B cell (primary cell): Measurements from ENCODE around the gene STXBP4. TPM values are rescaled to one million over a fixed set of nuclear protein-coding genes. Genes with fewer than 3 reads are reported as not detected.

Source experiments
- ATAC-seq: fragments of 200-7000 bp; cut with Tn5 transposase; one replicate; pipeline ENCODE4 v1.10.0; 2021; ENCODE audit warnings: low read depth, mild to moderate bottlenecking, moderate number of reproducible peaks, moderate library complexity
- CTCF ChIA-PET: fragments of 350-600 bp; sonication (Branson Sonifier 250); formaldehyde crosslinking; loops from one replicate; lab custom pipeline; 2021; ENCODE audit warnings: antibody characterized with exemption, inconsistent platforms; lab: Charles Lee
- POLR2A ChIA-PET: fragments of 350-600 bp; sonication (Branson Sonifier 250); formaldehyde crosslinking; loops from one replicate; lab custom pipeline; 2021; ENCODE audit warnings: antibody characterized with exemption; lab: Charles Lee
- DNase-seq: peaks from one replicate; pipeline ENCODE4 v3.0.0; 2013
- H2AFZ ChIP-seq: 2 replicates; pipeline ENCODE4 v1.6.1; 2012; ENCODE audit warnings: mild to moderate bottlenecking, low read depth, low read length; ENCODE audit not compliant: insufficient read depth, poor library complexity, severe bottlenecking
- H3K27ac ChIP-seq, 2 donors: 1 replicate in 1 of 2; 2 replicates in 1 of 2; pipeline ENCODE4 v1.5.1; 2012 to 2013; ENCODE audit warnings: low read length in 2 of 2, mild to moderate bottlenecking in 2 of 2, moderate library complexity in 1 of 2
- H3K27me3 ChIP-seq, 4 experiments: fragments of 200-600 bp in 1 of 4; sonication (generic) in 1 of 4; replicated peaks in 1 of 4; 1 replicate in 2 of 4; 2 replicates in 2 of 4; pipeline versions ENCODE4 v1.6.1 to v1.7.0; 2013 to 2016; ENCODE audit warnings: low read length in 3 of 4, mild to moderate bottlenecking in 2 of 4, mixed read lengths in 1 of 4, moderate library complexity in 1 of 4; ENCODE audit not compliant: insufficient read depth in 4 of 4, control insufficient read depth in 3 of 4; ENCODE audit errors: control extremely low read depth in 1 of 4
- H3K36me3 ChIP-seq, 2 experiments: replicated peaks in 1 of 2; 1 replicate in 1 of 2; 2 replicates in 1 of 2; pipeline versions ENCODE4 v1.6.1 to v1.7.1; 2013; ENCODE audit warnings: low read length in 1 of 2; ENCODE audit not compliant: insufficient read depth in 2 of 2, control insufficient read depth in 1 of 2; ENCODE audit errors: control extremely low read depth in 1 of 2, extremely low read depth in 1 of 2
- H3K4me1 ChIP-seq, 2 donors: fragments of 200-600 bp in 1 of 2; sonication (generic) in 1 of 2; 1 replicate in 1 of 2; 2 replicates in 1 of 2; pipeline versions ENCODE4 v1.5.1 to v1.6.1; 2013 to 2017; ENCODE audit warnings: low read length in 2 of 2; ENCODE audit not compliant: control insufficient read depth in 2 of 2, insufficient read depth in 2 of 2
- H3K4me2 ChIP-seq: replicated peaks from 2 replicates; pipeline ENCODE3; 2012; ENCODE audit warnings: mild to moderate bottlenecking, low read depth, low read length; ENCODE audit not compliant: poor library complexity, severe bottlenecking
- H3K4me3 ChIP-seq, 5 experiments: fragments of 200-600 bp in 1 of 5; sonication (generic) in 1 of 5; 1 replicate in 3 of 5; 2 replicates in 2 of 5; pipeline versions ENCODE4 v1.5.1 to v1.7.0; 2011 to 2016; ENCODE audit warnings: low read length in 4 of 5, mild to moderate bottlenecking in 4 of 5, low read depth in 2 of 5, control low read depth in 1 of 5, moderate library complexity in 1 of 5; ENCODE audit not compliant: insufficient read depth in 1 of 5; ENCODE audit errors: control extremely low read depth in 1 of 5, extremely low read depth in 1 of 5
- H3K79me2 ChIP-seq: fragments of 200-600 bp; sonication (generic); one replicate; pipeline ENCODE4 v1.6.0; 2016; ENCODE audit warnings: low read length; ENCODE audit not compliant: control insufficient read depth, insufficient read depth
- H3K9ac ChIP-seq: fragments of 200-600 bp; sonication (generic); 2 replicates; pipeline ENCODE4 v1.6.1; 2017; ENCODE audit warnings: mild to moderate bottlenecking, low read length, moderate library complexity
- H3K9me3 ChIP-seq, 3 donors: one replicate each; pipeline versions ENCODE4 v1.6.1 to v1.7.1; 2013; ENCODE audit warnings: low read length in 2 of 3; ENCODE audit not compliant: control insufficient read depth in 2 of 3, insufficient read depth in 1 of 3; ENCODE audit errors: control extremely low read depth in 1 of 3
- H4K20me1 ChIP-seq: 2 replicates; pipeline ENCODE4 v1.6.0; 2012; ENCODE audit warnings: mild to moderate bottlenecking, low read length; ENCODE audit not compliant: insufficient read depth, control insufficient read depth, poor library complexity, severe bottlenecking
- H3K27ac Mint-ChIP-seq: one replicate; pipeline ENCODE4 v1.8.0; 2021; ENCODE audit warnings: mixed read lengths
- H3K27me3 Mint-ChIP-seq: one replicate; pipeline ENCODE4 v1.8.0; 2021; ENCODE audit warnings: mixed read lengths
- H3K4me1 Mint-ChIP-seq: one replicate; pipeline ENCODE4 v1.8.0; 2021; ENCODE audit warnings: mixed read lengths
- H3K4me3 Mint-ChIP-seq: one replicate; pipeline ENCODE4 v1.8.0; 2021; ENCODE audit warnings: mixed read lengths
- H3K9me3 Mint-ChIP-seq: one replicate; pipeline ENCODE4 v1.8.0; 2022; ENCODE audit warnings: mixed read lengths; ENCODE audit not compliant: insufficient read depth
- EZH2 ChIP-seq: IDR thresholded peaks from 2 replicates; pipeline ENCODE4 v1.6.1; 2012; ENCODE audit warnings: borderline replicate concordance, low read depth, mild to moderate bottlenecking, moderate library complexity, low read length; ENCODE audit not compliant: insufficient read depth, poor library complexity, severe bottlenecking
- WGBS: methylation state at CpG from one replicate; pipeline ENCODE4 v1.1.5; 2013; ENCODE audit warnings: missing lambda C conversion rate; ENCODE audit not compliant: insufficient coverage; 5-methylcytosine and 5-hydroxymethylcytosine counted together
- intact Hi-C: fragments of 100-400 bp; cut with micrococcal nuclease; formaldehyde crosslinking; loops from one replicate; pipeline ENCODE4 v1.10.0; 2022
- polyA plus RNA-seq: library from polyadenylated mRNA; depleted of rRNA; stranded (reverse); fragments of >200 nt; gene quantifications from 2 replicates; pipeline ENCODE4 v1.2.3, GENCODE V29; 2012
- total RNA-seq, 2 donors: library from RNA; stranded (reverse); fragments of 120-200 nt in 1 of 2; gene quantifications; 1 replicate in 1 of 2; 2 replicates in 1 of 2; pipeline versions ENCODE4 v1.2.3 to v1.2.4, GENCODE V29; 2013 to 2022
- TF ChIP-seq, protein P1 (sequence below): fragments of 200-600 bp; IDR thresholded peaks from one replicate; pipeline ENCODE4 v1.8.0; 2022; ENCODE audit warnings: antibody characterized with exemption, mild to moderate bottlenecking

Gene STXBP4
- total and polyA plus RNA-seq, 2 donors (not counting 1 experiment from before 2014, with no cell fraction given) = 1.2 to 11.4 TPM

GRCh38 chr17:55177159-55177854 is 208.7 kb downstream of the STXBP4 start:
- intact Hi-C loops = no loop called here
- Histone ChIP-seq H4K20me1 (no peaks in the 10 kb centered on the region), H3K4me3 (no peak overlapping the region), H3K9me3 (peaks cover 0 to 3% (median 0%) of the 10 kb centered on the region in 3 donors), H2AFZ (no peak overlapping the region), H3K9ac (no peak overlapping the region), H3K27me3 (no peaks in the 10 kb centered on the region), H3K4me1 (peaks cover 21 to 22% of the 10 kb centered on the region in 2 donors), H3K27ac (no peak overlapping the region), H3K79me2 (no peaks in the 10 kb centered on the region), H3K4me2 (no peak overlapping the region), H3K36me3 (no peaks in the 10 kb centered on the region)
- no peak for DNase-seq
- ChIA-PET POLR2A (no interaction called here), CTCF (no interaction called here)
- no peak for ATAC-seq
- Mint-ChIP-seq H3K27ac (no peak overlapping the region), H3K9me3 (peaks cover 2% of the 10 kb centered on the region), H3K27me3 (peaks cover 3% of the 10 kb centered on the region), H3K4me3 (no peak overlapping the region), H3K4me1 (peaks cover 26% of the 10 kb centered on the region)
- TF ChIP-seq, protein P1, sequence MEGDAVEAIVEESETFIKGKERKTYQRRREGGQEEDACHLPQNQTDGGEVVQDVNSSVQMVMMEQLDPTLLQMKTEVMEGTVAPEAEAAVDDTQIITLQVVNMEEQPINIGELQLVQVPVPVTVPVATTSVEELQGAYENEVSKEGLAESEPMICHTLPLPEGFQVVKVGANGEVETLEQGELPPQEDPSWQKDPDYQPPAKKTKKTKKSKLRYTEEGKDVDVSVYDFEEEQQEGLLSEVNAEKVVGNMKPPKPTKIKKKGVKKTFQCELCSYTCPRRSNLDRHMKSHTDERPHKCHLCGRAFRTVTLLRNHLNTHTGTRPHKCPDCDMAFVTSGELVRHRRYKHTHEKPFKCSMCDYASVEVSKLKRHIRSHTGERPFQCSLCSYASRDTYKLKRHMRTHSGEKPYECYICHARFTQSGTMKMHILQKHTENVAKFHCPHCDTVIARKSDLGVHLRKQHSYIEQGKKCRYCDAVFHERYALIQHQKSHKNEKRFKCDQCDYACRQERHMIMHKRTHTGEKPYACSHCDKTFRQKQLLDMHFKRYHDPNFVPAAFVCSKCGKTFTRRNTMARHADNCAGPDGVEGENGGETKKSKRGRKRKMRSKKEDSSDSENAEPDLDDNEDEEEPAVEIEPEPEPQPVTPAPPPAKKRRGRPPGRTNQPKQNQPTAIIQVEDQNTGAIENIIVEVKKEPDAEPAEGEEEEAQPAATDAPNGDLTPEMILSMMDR = no peak
- TF ChIP-seq EZH2 = no peak
- WGBS = 100% methylated on average over 1 of the region's 3 CpGs

DNA sequence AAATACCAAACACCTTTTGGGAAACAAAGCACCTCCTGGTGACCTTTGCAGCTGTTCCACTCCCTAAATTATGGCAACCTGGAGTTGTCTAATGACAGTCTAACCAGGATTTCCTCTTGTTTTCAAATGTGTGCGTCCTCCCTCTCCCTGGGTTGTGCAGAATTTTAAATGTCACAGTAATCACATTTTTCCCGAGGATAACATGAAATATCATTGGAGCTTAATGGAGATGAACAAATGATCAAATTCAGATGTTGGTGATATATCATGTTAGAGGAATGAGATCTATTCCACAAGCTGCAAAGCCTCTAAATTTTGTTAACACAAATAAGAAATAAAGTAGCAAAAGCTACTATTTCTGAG is 209.3 kb downstream of the STXBP4 start:
- Histone ChIP-seq H3K4me3 (no peak overlapping the region), H3K27ac (no peak overlapping the region), H3K4me1 (peaks cover 17 to 22% of the 10 kb centered on the region in 2 donors), H3K36me3 (no peaks in the 10 kb centered on the region), H3K79me2 (no peaks in the 10 kb centered on the region), H2AFZ (no peak overlapping the region), H3K4me2 (no peak overlapping the region), H3K9me3 (peaks cover 0 to 6% (median 0%) of the 10 kb centered on the region in 3 donors), H4K20me1 (no peaks in the 10 kb centered on the region), H3K9ac (no peak overlapping the region), H3K27me3 (no peaks in the 10 kb centered on the region)
- Mint-ChIP-seq H3K27ac (no peak overlapping the region), H3K4me1 (peaks cover 22% of the 10 kb centered on the region), H3K4me3 (no peak overlapping the region), H3K27me3 (peaks cover 5% of the 10 kb centered on the region), H3K9me3 (peaks cover 4% of the 10 kb centered on the region)
- no CpG with 5 or more reads among the region's 2 CpGs for WGBS
- no peak for DNase-seq
- TF ChIP-seq EZH2 = no peak
- TF ChIP-seq, protein P1 = no peak
- intact Hi-C loops = no loop called here
- CTCF ChIA-PET = no interaction called here
- POLR2A ChIA-PET = no interaction called here
- no peak for ATAC-seq
